Fibroblast of lung (primary cell): ENCODE measurements around the gene ENO3. TPM values are rescaled to one million over a fixed set of nuclear protein-coding genes. Genes with fewer than 3 reads are reported as not detected.
"Not testable (repeated sequence)": the region's sequence is repeated elsewhere in the genome, so short reads cannot be mapped to it uniquely, and the experiment has no call there.

Experiments used
- DNase-seq, 2 donors: peaks; one replicate each; pipeline versions ENCODE4 v3.0.0 to v3.0.0-alpha.2; 2010; ENCODE audit warnings: low read depth in 2 of 2
- H2AFZ ChIP-seq: 2 replicates; pipeline ENCODE4 v1.5.1; 2012; ENCODE audit warnings: low read length, control low read depth, inconsistent platforms
- H3K27ac ChIP-seq: 2 replicates; pipeline ENCODE4 v1.5.1; 2011; ENCODE audit warnings: low read length, control low read depth; ENCODE audit not compliant: insufficient read depth
- H3K27me3 ChIP-seq: 2 replicates; pipeline ENCODE4 v1.5.1; 2011; ENCODE audit warnings: mild to moderate bottlenecking, low read length; ENCODE audit not compliant: control insufficient read depth, insufficient read depth
- H3K36me3 ChIP-seq: 2 replicates; pipeline ENCODE4 v1.5.1; 2011; ENCODE audit warnings: low read length; ENCODE audit not compliant: control insufficient read depth, insufficient read depth
- H3K4me1 ChIP-seq: 2 replicates; pipeline ENCODE4 v1.5.1; 2011; ENCODE audit warnings: low read length; ENCODE audit not compliant: control insufficient read depth, insufficient read depth; ENCODE audit errors: extremely low read depth
- H3K4me2 ChIP-seq: 2 replicates; pipeline ENCODE4 v1.5.1; 2011; ENCODE audit warnings: low read length, control low read depth; ENCODE audit not compliant: insufficient read depth; ENCODE audit errors: extremely low read depth
- H3K4me3 ChIP-seq, 4 experiments: fragments of 200-600 bp in 1 of 4; sonication (generic) in 1 of 4; replicated peaks in 1 of 4; 2 replicates each; pipeline ENCODE4 v1.5.1; 2011 to 2016; ENCODE audit warnings: low read length in 4 of 4, low read depth in 3 of 4, mild to moderate bottlenecking in 3 of 4, control low read depth in 2 of 4, inconsistent platforms in 1 of 4, mixed read lengths in 1 of 4; ENCODE audit not compliant: insufficient read depth in 1 of 4; ENCODE audit errors: control extremely low read depth in 1 of 4
- H3K79me2 ChIP-seq: 2 replicates; pipeline ENCODE4 v1.5.1; 2012; ENCODE audit warnings: mild to moderate bottlenecking, low read length, inconsistent platforms; ENCODE audit not compliant: control insufficient read depth, insufficient read depth
- H3K9ac ChIP-seq: 2 replicates; pipeline ENCODE4 v1.5.1; 2011; ENCODE audit warnings: mild to moderate bottlenecking, low read length, control low read depth; ENCODE audit not compliant: insufficient read depth
- H3K9me3 ChIP-seq: 2 replicates; pipeline ENCODE4 v1.5.1; 2012; ENCODE audit warnings: low read depth, low read length; ENCODE audit not compliant: control insufficient read depth, insufficient read depth
- H4K20me1 ChIP-seq: 2 replicates; pipeline ENCODE4 v1.5.1; 2011; ENCODE audit warnings: low read length; ENCODE audit not compliant: control insufficient read depth, insufficient read depth; ENCODE audit errors: extremely low read depth
- CTCF ChIP-seq, 2 donors: IDR thresholded peaks in 1 of 2; conservative IDR thresholded peaks in 1 of 2; 1 replicate in 1 of 2; 2 replicates in 1 of 2; pipeline ENCODE4 v1.5.1; 2011 to 2012; ENCODE audit warnings: low read length in 2 of 2, control low read depth in 1 of 2, inconsistent platforms in 1 of 2, low read depth in 1 of 2, mild to moderate bottlenecking in 1 of 2
- EZH2 ChIP-seq: IDR thresholded peaks from 2 replicates; pipeline ENCODE4 v1.5.1; 2012; ENCODE audit warnings: low read length, control low read depth, mild to moderate bottlenecking; ENCODE audit errors: missing control alignments
- polyA plus RNA-seq, 2 donors: library from polyadenylated mRNA; depleted of rRNA in 1 of 2; stranded (reverse) in 1 of 2; unstranded in 1 of 2; fragments of >200 nt; gene quantifications; 2 replicates each; pipeline ENCODE4 v1.2.1, GENCODE V29; 2011 to 2012; ENCODE audit warnings: missing spikeins in 1 of 2
- total RNA-seq: library from RNA; depleted of rRNA; stranded (reverse); fragments of >200 nt; gene quantifications from 2 replicates; pipeline ENCODE4 v1.2.1, GENCODE V29; 2014

Gene ENO3
- total and polyA plus RNA-seq, 2 donors (not counting 1 experiment from before 2014, with no cell fraction given): 2.0 to 4.3 TPM

DNA sequence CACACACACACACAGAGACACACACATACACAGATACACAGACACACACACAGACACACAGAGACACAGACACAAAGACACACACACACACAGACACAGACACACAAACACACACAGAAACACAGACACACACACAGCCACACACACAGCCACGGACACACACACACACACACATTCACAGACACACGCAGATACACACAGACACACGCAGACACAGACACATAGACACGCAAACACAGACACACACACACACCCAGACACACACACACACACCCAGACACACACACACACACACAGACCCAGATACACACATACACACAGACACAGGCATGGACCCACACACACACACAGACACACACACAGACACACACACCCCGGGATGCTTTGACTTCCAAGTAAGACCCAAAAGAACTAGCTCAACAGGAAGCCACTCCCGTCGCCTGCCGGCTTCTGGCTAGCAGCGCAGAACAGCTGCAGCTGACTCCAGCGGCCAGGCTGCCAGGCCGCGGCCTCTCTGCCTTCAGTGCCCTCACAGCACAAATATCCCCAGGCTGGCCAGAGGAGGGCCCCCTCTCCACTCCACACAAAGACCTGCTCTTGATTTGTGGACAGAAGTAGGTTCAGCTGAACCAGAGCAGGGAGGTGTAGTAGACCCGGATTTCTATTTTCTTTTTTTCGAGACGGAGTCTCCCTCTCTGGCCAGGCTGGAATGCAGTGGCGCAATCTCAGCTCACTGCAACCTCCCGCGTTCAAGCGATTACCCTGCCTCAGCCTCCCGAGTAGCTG, 42.0 kb upstream of the ENO3 start:
- Histone ChIP-seq H3K4me2 (peak overlapping the region; percentile 68), H3K9me3 (no peaks in the 10 kb centered on the region), H3K27me3 (peaks cover 2% of the 10 kb centered on the region), H2AFZ (peak overlapping the region; percentile 88), H3K79me2 (no peaks in the 10 kb centered on the region), H4K20me1 (no peaks in the 10 kb centered on the region), H3K4me1 (peaks cover 6% of the 10 kb centered on the region), H3K36me3 (no peaks in the 10 kb centered on the region), H3K27ac (peak overlapping the region; percentile 62), H3K4me3 (no peak overlapping the region), H3K9ac (peak overlapping the region; percentile 16)
- DNase-seq: peak; percentile 83 to 96
- no peak for TF ChIP-seq EZH2
- peak; percentile 84 to 89 for TF ChIP-seq CTCF (conservative IDR thresholded peaks at IDR 0.05 in 1 of 2, IDR thresholded peaks at IDR 0.05 in 1 of 2; ENCODE audit: low read depth in 1 of 2, low read length in 2 of 2)

GRCh38 chr17:4913994-4914393, 36.9 kb upstream of the ENO3 start:
- TF ChIP-seq EZH2 (no peak), CTCF (conservative IDR thresholded peaks at IDR 0.05 in 1 of 2, IDR thresholded peaks at IDR 0.05 in 1 of 2; ENCODE audit: low read depth in 1 of 2, low read length in 2 of 2) (no peak)
- DNase-seq: no peak
- Histone ChIP-seq H3K9ac (no peak overlapping the region), H3K27ac (no peak overlapping the region), H3K36me3 (no peaks in the 10 kb centered on the region), H4K20me1 (no peaks in the 10 kb centered on the region), H3K4me1 (peaks cover under 1% of the 10 kb centered on the region), H3K4me2 (no peak overlapping the region), H3K4me3 (no peak overlapping the region), H3K79me2 (no peaks in the 10 kb centered on the region), H2AFZ (no peak overlapping the region), H3K9me3 (no peaks in the 10 kb centered on the region), H3K27me3 (no peaks in the 10 kb centered on the region)

DNA sequence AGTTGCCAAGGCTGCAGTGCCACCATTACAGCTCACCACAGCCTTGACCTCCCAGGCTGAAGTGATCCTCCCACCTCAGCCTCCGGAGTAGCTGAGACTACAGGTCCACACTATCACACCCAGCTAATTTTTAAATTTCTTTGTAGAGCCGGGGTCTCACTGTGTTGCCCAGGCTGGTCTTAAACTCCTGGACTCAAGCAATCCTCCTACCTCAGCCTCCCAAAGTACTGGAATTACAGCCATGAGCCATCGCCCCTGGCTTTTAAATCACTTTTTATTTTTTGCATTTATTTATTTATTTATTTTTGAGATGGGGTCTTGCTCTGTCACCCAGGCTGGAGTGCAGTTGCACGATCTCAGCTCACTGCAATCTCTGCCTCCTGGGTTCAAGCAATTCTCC, 36.4 kb upstream of the ENO3 start:
- not testable (repeated sequence) for H2AFZ ChIP-seq, H3K4me1 ChIP-seq, H3K79me2 ChIP-seq, H3K36me3 ChIP-seq, H3K4me3 ChIP-seq, H3K27ac ChIP-seq, DNase-seq, H3K27me3 ChIP-seq, H3K9me3 ChIP-seq, H4K20me1 ChIP-seq, H3K4me2 ChIP-seq, H3K9ac ChIP-seq
